GM10847 (cell line): ENCODE data around the gene CTNNA2.

Experiments used
- POLR2A ChIP-seq: IDR thresholded peaks from 2 replicates; pipeline ENCODE4 v1.6.1; 2011; ENCODE audit not compliant: insufficient read length; ENCODE audit errors: extremely low read depth

Gene CTNNA2

GRCh38 chr2:80145499-80145898 is 632.6 kb downstream of the CTNNA2 start:
- TF ChIP-seq POLR2A: no peak

GRCh38 chr2:80147690-80148089 is 634.8 kb downstream of the CTNNA2 start:
- no peak for TF ChIP-seq POLR2A

- no peak for TF ChIP-seq POLR2A
Observed at GRCh38 chr2:80148906-80149305, 636.1 kb downstream of the CTNNA2 start.

GRCh38 chr2:80149991-80150390 is 637.1 kb downstream of the CTNNA2 start:
- TF ChIP-seq POLR2A: no peak

- no peak for TF ChIP-seq POLR2A
Observed at GRCh38 chr2:80151248-80151647, 638.4 kb downstream of the CTNNA2 start.

- TF ChIP-seq POLR2A: no peak
Observed at GRCh38 chr2:80151651-80152050, 638.8 kb downstream of the CTNNA2 start.

- TF ChIP-seq POLR2A: no peak
Observed at GRCh38 chr2:80153151-80153550, 640.3 kb downstream of the CTNNA2 start.

GRCh38 chr2:80153768-80154167 is 640.9 kb downstream of the CTNNA2 start:
- no peak for TF ChIP-seq POLR2A

GRCh38 chr2:80154231-80154915 is 641.5 kb downstream of the CTNNA2 start:
- TF ChIP-seq POLR2A: no peak

GRCh38 chr2:80164375-80164774 is 651.5 kb downstream of the CTNNA2 start:
- no peak for TF ChIP-seq POLR2A

- no peak for TF ChIP-seq POLR2A
Observed at GRCh38 chr2:80166483-80167171, 653.8 kb downstream of the CTNNA2 start.

GRCh38 chr2:80167284-80167808 is 654.5 kb downstream of the CTNNA2 start:
- TF ChIP-seq POLR2A: no peak

GRCh38 chr2:80168037-80168436 is 655.2 kb downstream of the CTNNA2 start:
- no peak for TF ChIP-seq POLR2A

- TF ChIP-seq POLR2A: no peak
Observed at GRCh38 chr2:80168801-80169200, 656.0 kb downstream of the CTNNA2 start.

GRCh38 chr2:80169811-80170594 is 657.2 kb downstream of the CTNNA2 start:
- TF ChIP-seq POLR2A: no peak

GRCh38 chr2:80185091-80185490 is 672.2 kb downstream of the CTNNA2 start:
- TF ChIP-seq POLR2A: no peak

- TF ChIP-seq POLR2A: no peak
Observed at GRCh38 chr2:80186262-80186661, 673.4 kb downstream of the CTNNA2 start.
